HG03571 (cell line): ENCODE data around the gene NAPB.

ENCODE experiments used
- ATAC-seq: cut with Tn5 transposase; IDR thresholded peaks from one replicate; pipeline ENCODE4 v1.9.1; 2021; ENCODE audit not compliant: unreplicated experiment

The NAPB gene

GRCh38 chr20:23369072-23369823, 52.0 kb downstream of the NAPB start:
- ATAC-seq: no peak

GRCh38 chr20:23368316-23369071, 52.8 kb downstream of the NAPB start:
- no peak for ATAC-seq

- ATAC-seq: no peak
Observed at GRCh38 chr20:23367770-23368169, 53.5 kb downstream of the NAPB start.

- no peak for ATAC-seq
Observed at GRCh38 chr20:23366384-23366783, 54.9 kb downstream of the NAPB start.

- no peak for ATAC-seq
Observed at GRCh38 chr20:23365390-23366165, 55.7 kb downstream of the NAPB start.

GRCh38 chr20:23363257-23363649, 58.0 kb downstream of the NAPB start:
- no peak for ATAC-seq

- peak; percentile 12 for ATAC-seq
Observed at GRCh38 chr20:23362392-23363256, 58.7 kb downstream of the NAPB start.

- ATAC-seq: peak; percentile 70
Observed at GRCh38 chr20:23361476-23362391, 59.6 kb downstream of the NAPB start, which contains the start of gene GZF1. Gene GZF1, plus strand, starts transcription at chr20:23362182. Its CDS starts 2,202 bp downstream, at chr20:23364384.

GRCh38 chr20:23361119-23361475, 60.2 kb downstream of the NAPB start:
- no peak for ATAC-seq

- no peak for ATAC-seq
Observed at GRCh38 chr20:23360531-23360930, 60.8 kb downstream of the NAPB start.

- ATAC-seq: no peak
Observed at GRCh38 chr20:23358923-23359593, 62.2 kb downstream of the NAPB start.

GRCh38 chr20:23358563-23358906, 62.8 kb downstream of the NAPB start:
- no peak for ATAC-seq

GRCh38 chr20:23357767-23358562, 63.3 kb downstream of the NAPB start:
- peak; percentile 63 for ATAC-seq

- no peak for ATAC-seq
Observed at GRCh38 chr20:23356203-23356602, 65.1 kb downstream of the NAPB start.

GRCh38 chr20:23350904-23351838, 70.1 kb downstream of the NAPB start:
- peak; percentile 18 for ATAC-seq

GRCh38 chr20:23350196-23350903, 70.9 kb downstream of the NAPB start, which contains the start of gene NXT1:
Gene NXT1, plus strand, starts transcription at chr20:23350791. Its CDS starts 3,251 bp downstream, at chr20:23354042.
- peak; percentile 85 for ATAC-seq
